Measurements from ENCODE around the gene SYNGR4.

The SYNGR4 gene

GRCh38 chr19:48398375-48399235 is 34.4 kb downstream of the SYNGR4 start:
- Histone ChIP-seq H3K36me3 (ENCODE audit: insufficient read depth, low read length) (no peaks in the 10 kb centered on the region), H2AFZ (ENCODE audit: low read depth, low read length) (no peak overlapping the region), H3K9me3 (ENCODE audit: low read length) (no peaks in the 10 kb centered on the region), H3K27me3 (ENCODE audit: insufficient read depth, low read length) (peaks cover 11% of the 10 kb centered on the region), H3K4me3 (ENCODE audit: low read length) (no peak overlapping the region), H3K4me1 (ENCODE audit: insufficient read depth, low read length) (peaks cover 32% of the 10 kb centered on the region)

GRCh38 chr19:48400018-48400742 is 36.0 kb downstream of the SYNGR4 start:
- Histone ChIP-seq H3K36me3 (ENCODE audit: insufficient read depth, low read length) (no peaks in the 10 kb centered on the region), H3K4me3 (ENCODE audit: low read length) (no peak overlapping the region), H3K27me3 (ENCODE audit: insufficient read depth, low read length) (peaks cover 11% of the 10 kb centered on the region), H3K4me1 (ENCODE audit: insufficient read depth, low read length) (peaks cover 18% of the 10 kb centered on the region), H2AFZ (ENCODE audit: low read depth, low read length) (no peak overlapping the region), H3K9me3 (ENCODE audit: low read length) (no peaks in the 10 kb centered on the region)

GRCh38 chr19:48401287-48401686 is 37.1 kb downstream of the SYNGR4 start:
- H3K27me3 ChIP-seq (ENCODE audit: insufficient read depth, low read length): peaks cover 11% of the 10 kb centered on the region
- no peak overlapping the region for H2AFZ ChIP-seq (ENCODE audit: low read depth, low read length)
- H3K4me3 ChIP-seq (ENCODE audit: low read length): no peak overlapping the region
- H3K9me3 ChIP-seq (ENCODE audit: low read length): no peaks in the 10 kb centered on the region
- peaks cover 12% of the 10 kb centered on the region for H3K4me1 ChIP-seq (ENCODE audit: insufficient read depth, low read length)
- H3K36me3 ChIP-seq (ENCODE audit: insufficient read depth, low read length): no peaks in the 10 kb centered on the region

- no peaks in the 10 kb centered on the region for H3K36me3 ChIP-seq (ENCODE audit: insufficient read depth, low read length)
- no peaks in the 10 kb centered on the region for H3K9me3 ChIP-seq (ENCODE audit: low read length)
- H3K4me1 ChIP-seq (ENCODE audit: insufficient read depth, low read length): no peaks in the 10 kb centered on the region
- no peak overlapping the region for H3K4me3 ChIP-seq (ENCODE audit: low read length)
- no peaks in the 10 kb centered on the region for H3K27me3 ChIP-seq (ENCODE audit: insufficient read depth, low read length)
- no peak overlapping the region for H2AFZ ChIP-seq (ENCODE audit: low read depth, low read length)
Observed at GRCh38 chr19:48403606-48404005, 39.4 kb downstream of the SYNGR4 start.

- Histone ChIP-seq H3K4me1 (ENCODE audit: insufficient read depth, low read length) (no peaks in the 10 kb centered on the region), H2AFZ (ENCODE audit: low read depth, low read length) (no peak overlapping the region), H3K4me3 (ENCODE audit: low read length) (no peak overlapping the region), H3K27me3 (ENCODE audit: insufficient read depth, low read length) (no peaks in the 10 kb centered on the region), H3K9me3 (ENCODE audit: low read length) (no peaks in the 10 kb centered on the region), H3K36me3 (ENCODE audit: insufficient read depth, low read length) (no peaks in the 10 kb centered on the region)
Observed at GRCh38 chr19:48405010-48405659, 41.0 kb downstream of the SYNGR4 start.

- Histone ChIP-seq H3K27me3 (ENCODE audit: insufficient read depth, low read length) (no peaks in the 10 kb centered on the region), H3K4me1 (ENCODE audit: insufficient read depth, low read length) (no peaks in the 10 kb centered on the region), H3K36me3 (ENCODE audit: insufficient read depth, low read length) (no peaks in the 10 kb centered on the region), H3K4me3 (ENCODE audit: low read length) (no peak overlapping the region), H2AFZ (ENCODE audit: low read depth, low read length) (no peak overlapping the region), H3K9me3 (ENCODE audit: low read length) (no peaks in the 10 kb centered on the region)
Observed at GRCh38 chr19:48405850-48406249, 41.7 kb downstream of the SYNGR4 start.

GRCh38 chr19:48413879-48414587 is 49.9 kb downstream of the SYNGR4 start:
- Histone ChIP-seq H2AFZ (ENCODE audit: low read depth, low read length) (no peak overlapping the region), H3K36me3 (ENCODE audit: insufficient read depth, low read length) (no peaks in the 10 kb centered on the region), H3K27me3 (ENCODE audit: insufficient read depth, low read length) (peaks cover 14% of the 10 kb centered on the region), H3K4me3 (ENCODE audit: low read length) (no peak overlapping the region), H3K4me1 (ENCODE audit: insufficient read depth, low read length) (peaks cover 8% of the 10 kb centered on the region), H3K9me3 (ENCODE audit: low read length) (peaks cover 2% of the 10 kb centered on the region)

GRCh38 chr19:48415395-48415794 is 51.2 kb downstream of the SYNGR4 start:
- Histone ChIP-seq H3K4me1 (ENCODE audit: insufficient read depth, low read length) (peaks cover 8% of the 10 kb centered on the region), H3K27me3 (ENCODE audit: insufficient read depth, low read length) (peaks cover 14% of the 10 kb centered on the region), H3K36me3 (ENCODE audit: insufficient read depth, low read length) (no peaks in the 10 kb centered on the region), H2AFZ (ENCODE audit: low read depth, low read length) (no peak overlapping the region), H3K4me3 (ENCODE audit: low read length) (no peak overlapping the region), H3K9me3 (ENCODE audit: low read length) (peaks cover 2% of the 10 kb centered on the region)

- Histone ChIP-seq H3K9me3 (ENCODE audit: low read length) (peaks cover 2% of the 10 kb centered on the region), H3K4me3 (ENCODE audit: low read length) (no peak overlapping the region), H3K27me3 (ENCODE audit: insufficient read depth, low read length) (peaks cover 14% of the 10 kb centered on the region), H3K36me3 (ENCODE audit: insufficient read depth, low read length) (no peaks in the 10 kb centered on the region), H3K4me1 (ENCODE audit: insufficient read depth, low read length) (peaks cover 8% of the 10 kb centered on the region), H2AFZ (ENCODE audit: low read depth, low read length) (no peak overlapping the region)
Observed at GRCh38 chr19:48415806-48416221, 51.6 kb downstream of the SYNGR4 start.

- Histone ChIP-seq H3K36me3 (ENCODE audit: insufficient read depth, low read length) (no peaks in the 10 kb centered on the region), H3K4me1 (ENCODE audit: insufficient read depth, low read length) (peaks cover 8% of the 10 kb centered on the region), H3K9me3 (ENCODE audit: low read length) (peaks cover 2% of the 10 kb centered on the region), H3K27me3 (ENCODE audit: insufficient read depth, low read length) (peaks cover 14% of the 10 kb centered on the region), H2AFZ (ENCODE audit: low read depth, low read length) (no peak overlapping the region), H3K4me3 (ENCODE audit: low read length) (no peak overlapping the region)
Observed at GRCh38 chr19:48417421-48417820, 53.3 kb downstream of the SYNGR4 start.

- no peaks in the 10 kb centered on the region for H3K36me3 ChIP-seq (ENCODE audit: insufficient read depth, low read length)
- no peak overlapping the region for H3K4me3 ChIP-seq (ENCODE audit: low read length)
- H3K9me3 ChIP-seq (ENCODE audit: low read length): peaks cover 2% of the 10 kb centered on the region
- H3K27me3 ChIP-seq (ENCODE audit: insufficient read depth, low read length): peaks cover 14% of the 10 kb centered on the region
- no peak overlapping the region for H2AFZ ChIP-seq (ENCODE audit: low read depth, low read length)
- H3K4me1 ChIP-seq (ENCODE audit: insufficient read depth, low read length): peaks cover 8% of the 10 kb centered on the region
Observed at GRCh38 chr19:48418317-48419064, 54.3 kb downstream of the SYNGR4 start.
